ENCODE measurements around the gene IRS2. TPM values are rescaled to one million over a fixed set of nuclear protein-coding genes. Genes with fewer than 3 reads are reported as not detected.

The IRS2 gene, protein sequence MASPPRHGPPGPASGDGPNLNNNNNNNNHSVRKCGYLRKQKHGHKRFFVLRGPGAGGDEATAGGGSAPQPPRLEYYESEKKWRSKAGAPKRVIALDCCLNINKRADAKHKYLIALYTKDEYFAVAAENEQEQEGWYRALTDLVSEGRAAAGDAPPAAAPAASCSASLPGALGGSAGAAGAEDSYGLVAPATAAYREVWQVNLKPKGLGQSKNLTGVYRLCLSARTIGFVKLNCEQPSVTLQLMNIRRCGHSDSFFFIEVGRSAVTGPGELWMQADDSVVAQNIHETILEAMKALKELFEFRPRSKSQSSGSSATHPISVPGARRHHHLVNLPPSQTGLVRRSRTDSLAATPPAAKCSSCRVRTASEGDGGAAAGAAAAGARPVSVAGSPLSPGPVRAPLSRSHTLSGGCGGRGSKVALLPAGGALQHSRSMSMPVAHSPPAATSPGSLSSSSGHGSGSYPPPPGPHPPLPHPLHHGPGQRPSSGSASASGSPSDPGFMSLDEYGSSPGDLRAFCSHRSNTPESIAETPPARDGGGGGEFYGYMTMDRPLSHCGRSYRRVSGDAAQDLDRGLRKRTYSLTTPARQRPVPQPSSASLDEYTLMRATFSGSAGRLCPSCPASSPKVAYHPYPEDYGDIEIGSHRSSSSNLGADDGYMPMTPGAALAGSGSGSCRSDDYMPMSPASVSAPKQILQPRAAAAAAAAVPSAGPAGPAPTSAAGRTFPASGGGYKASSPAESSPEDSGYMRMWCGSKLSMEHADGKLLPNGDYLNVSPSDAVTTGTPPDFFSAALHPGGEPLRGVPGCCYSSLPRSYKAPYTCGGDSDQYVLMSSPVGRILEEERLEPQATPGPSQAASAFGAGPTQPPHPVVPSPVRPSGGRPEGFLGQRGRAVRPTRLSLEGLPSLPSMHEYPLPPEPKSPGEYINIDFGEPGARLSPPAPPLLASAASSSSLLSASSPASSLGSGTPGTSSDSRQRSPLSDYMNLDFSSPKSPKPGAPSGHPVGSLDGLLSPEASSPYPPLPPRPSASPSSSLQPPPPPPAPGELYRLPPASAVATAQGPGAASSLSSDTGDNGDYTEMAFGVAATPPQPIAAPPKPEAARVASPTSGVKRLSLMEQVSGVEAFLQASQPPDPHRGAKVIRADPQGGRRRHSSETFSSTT (N-terminal part only)
- total RNA-seq (2014; rRNA removed; shearing (Covaris generic)) (0.63 and 0.77 TPM in 2 replicates), total RNA-seq (2022) (2.7 and 2.9 TPM in 2 replicates), Bru-seq, nascent RNA (percentile 47 among the genes with signal in this experiment), BruChase-seq, experiment 1, labeled RNA remaining after a 6-hour chase (percentile 38 among the genes with signal in this experiment), BruChase-seq, experiment 2, labeled RNA remaining after a 2-hour chase (percentile 49 among the genes with signal in this experiment)
- long read RNA-seq, full-length matches to known transcripts: 5 of 5 reads
- long read RNA-seq, partial matches to known transcripts: 0 of 5 reads
- long read RNA-seq, other reads (novel, unspliced or antisense): 0 of 5 reads

DNA sequence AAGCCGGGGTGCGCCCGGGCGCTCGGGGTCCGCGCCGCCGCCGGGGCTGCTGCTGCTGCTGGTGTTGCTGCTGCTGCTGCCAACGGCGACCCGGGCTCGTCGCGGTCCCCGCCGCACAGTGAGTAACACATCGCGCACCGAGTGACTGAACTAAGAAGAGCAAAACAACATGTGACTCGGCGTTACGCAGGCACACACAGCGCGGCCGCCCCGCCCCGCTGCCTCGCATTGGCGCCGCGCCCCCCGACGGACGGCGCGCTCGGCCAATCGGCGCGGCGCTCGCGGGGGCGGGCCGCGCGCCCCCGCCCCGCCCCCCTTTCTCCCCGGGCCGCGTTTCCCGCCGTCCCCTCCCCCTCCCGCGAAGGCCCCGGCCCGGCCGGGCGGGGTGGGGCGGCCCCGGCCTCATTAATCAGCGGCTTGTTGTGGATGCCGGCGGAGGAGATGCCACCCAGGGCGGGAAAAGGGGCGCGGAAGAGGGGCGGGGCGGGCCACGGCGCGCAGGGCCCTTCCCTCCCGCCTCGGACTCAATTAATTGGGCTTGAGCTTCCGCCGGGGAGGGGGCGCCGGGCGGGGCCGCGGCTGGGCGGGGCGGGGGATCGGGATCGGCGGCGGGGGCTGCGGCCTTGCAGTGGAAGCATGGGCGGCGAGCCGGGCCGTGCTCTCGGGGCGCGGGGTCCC is at the start of gene IRS2:
Gene IRS2 (minus strand): TSS at position 127 of the 678 bp plus-strand sequence. CDS start 530 bp downstream, outside the sequence.
- ChIA-PET CTCF (ENCODE audit: unreplicated experiment) (no interaction called here), POLR2A (interaction anchor here (0.7 kb wide), 1 partner anchor 882 kb away, joined by 3 read pairs; no protein-coding TSS in a partner anchor)
- Histone ChIP-seq H3K79me2 (ENCODE audit: insufficient read depth, low read depth, low read length) (no peaks in the 10 kb centered on the region), H3K9me3 (ENCODE audit: low read length) (no peaks in the 10 kb centered on the region), H3K4me2 (ENCODE audit: low read length) (peak within 1 kb of the TSS; percentile 55), H3K4me1 (ENCODE audit: insufficient read depth, low read length, poor library complexity, severe bottlenecking) (no peaks in the 10 kb centered on the region), H2AFZ (ENCODE audit: low read length) (peak within 1 kb of the TSS; percentile 54; the same call in 1 of the 2 replicates), H3K27ac (ENCODE audit: low read depth, low read length, poor library complexity, severe bottlenecking) (peak within 1 kb of the TSS; percentile 11), H4K20me1 (ENCODE audit: insufficient read depth, low read length) (no peaks in the 10 kb centered on the region), H3K36me3 (ENCODE audit: insufficient read depth, low read length) (no peaks in the 10 kb centered on the region), H3K9me2 (ENCODE audit: insufficient read depth, low read length) (no peaks in the 10 kb centered on the region), H3K4me3 (ENCODE audit: low read depth, low read length, poor library complexity, severe bottlenecking) (peak within 1 kb of the TSS; percentile 74)
- TF ChIP-seq, protein P1, sequence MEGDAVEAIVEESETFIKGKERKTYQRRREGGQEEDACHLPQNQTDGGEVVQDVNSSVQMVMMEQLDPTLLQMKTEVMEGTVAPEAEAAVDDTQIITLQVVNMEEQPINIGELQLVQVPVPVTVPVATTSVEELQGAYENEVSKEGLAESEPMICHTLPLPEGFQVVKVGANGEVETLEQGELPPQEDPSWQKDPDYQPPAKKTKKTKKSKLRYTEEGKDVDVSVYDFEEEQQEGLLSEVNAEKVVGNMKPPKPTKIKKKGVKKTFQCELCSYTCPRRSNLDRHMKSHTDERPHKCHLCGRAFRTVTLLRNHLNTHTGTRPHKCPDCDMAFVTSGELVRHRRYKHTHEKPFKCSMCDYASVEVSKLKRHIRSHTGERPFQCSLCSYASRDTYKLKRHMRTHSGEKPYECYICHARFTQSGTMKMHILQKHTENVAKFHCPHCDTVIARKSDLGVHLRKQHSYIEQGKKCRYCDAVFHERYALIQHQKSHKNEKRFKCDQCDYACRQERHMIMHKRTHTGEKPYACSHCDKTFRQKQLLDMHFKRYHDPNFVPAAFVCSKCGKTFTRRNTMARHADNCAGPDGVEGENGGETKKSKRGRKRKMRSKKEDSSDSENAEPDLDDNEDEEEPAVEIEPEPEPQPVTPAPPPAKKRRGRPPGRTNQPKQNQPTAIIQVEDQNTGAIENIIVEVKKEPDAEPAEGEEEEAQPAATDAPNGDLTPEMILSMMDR (conservative IDR thresholded peaks at IDR 0.05; ENCODE audit: low read length): no peak
- TF ChIP-seq EZH2phosphoT487 (IDR thresholded peaks at IDR 0.05; ENCODE audit: borderline replicate concordance, low read depth, low read length): no peak
- no TSS peak for BruUV-seq (replicated peaks)
- intact Hi-C loops (cut with micrococcal nuclease; ENCODE audit: unreplicated experiment): loop anchor here (10.0 kb wide), 1 partner anchor 652 kb away; no protein-coding TSS in a partner anchor
- DNase-seq (ENCODE audit: low spot score): peak; percentile 86

DNA sequence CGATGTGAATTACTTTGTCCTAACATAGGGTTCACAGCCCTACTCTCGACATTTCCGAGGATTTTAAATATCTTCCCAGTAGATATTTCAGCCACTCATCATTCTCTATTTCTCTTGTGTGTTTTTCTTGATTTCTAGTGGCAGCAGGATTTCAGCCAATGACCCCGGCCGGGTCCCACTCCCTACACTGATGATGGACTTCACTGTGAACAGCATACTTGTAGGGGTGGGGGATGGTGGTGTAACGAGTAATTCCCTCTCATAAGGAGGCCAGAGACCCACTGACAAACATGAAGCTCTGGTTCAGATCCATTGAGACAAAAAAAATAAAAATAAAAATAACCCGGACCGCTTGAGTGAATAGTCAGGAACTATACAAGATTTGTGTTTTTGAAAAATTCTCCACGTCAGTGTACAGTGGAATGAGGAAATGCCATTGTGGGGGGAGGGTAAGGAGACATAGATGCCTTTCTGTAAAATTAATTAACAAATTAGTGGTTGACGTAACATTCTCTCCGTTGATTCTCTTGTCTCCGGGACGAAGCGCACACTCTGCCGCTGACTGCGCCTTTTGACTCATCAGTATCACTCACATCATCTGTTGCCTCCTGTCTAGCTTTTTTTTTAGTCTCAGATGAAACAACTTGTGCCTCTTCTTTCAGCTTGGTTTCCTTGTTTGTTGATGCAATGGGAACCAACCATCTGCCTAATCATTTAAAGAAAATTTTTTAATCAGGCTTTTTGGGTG is 48.8 kb upstream of the IRS2 start:
- Histone ChIP-seq H2AFZ (ENCODE audit: low read length) (no peak overlapping the region), H3K79me2 (ENCODE audit: insufficient read depth, low read depth, low read length) (no peaks in the 10 kb centered on the region), H3K4me2 (ENCODE audit: low read length) (no peak overlapping the region), H3K4me1 (ENCODE audit: insufficient read depth, low read length, poor library complexity, severe bottlenecking) (no peaks in the 10 kb centered on the region), H3K9me2 (ENCODE audit: insufficient read depth, low read length) (no peaks in the 10 kb centered on the region), H3K27ac (ENCODE audit: low read depth, low read length, poor library complexity, severe bottlenecking) (no peak overlapping the region), H3K36me3 (ENCODE audit: insufficient read depth, low read length) (no peaks in the 10 kb centered on the region), H3K9me3 (ENCODE audit: low read length) (no peaks in the 10 kb centered on the region), H4K20me1 (ENCODE audit: insufficient read depth, low read length) (no peaks in the 10 kb centered on the region), H3K4me3 (ENCODE audit: low read depth, low read length, poor library complexity, severe bottlenecking) (no peak overlapping the region)
- no peak for DNase-seq (ENCODE audit: low spot score)
- ChIA-PET CTCF (ENCODE audit: unreplicated experiment) (no interaction called here), POLR2A (no interaction called here)
- intact Hi-C loops (cut with micrococcal nuclease; ENCODE audit: unreplicated experiment): no loop called here
- TF ChIP-seq, protein P1 (conservative IDR thresholded peaks at IDR 0.05; ENCODE audit: low read length): no peak
- TF ChIP-seq EZH2phosphoT487 (IDR thresholded peaks at IDR 0.05; ENCODE audit: borderline replicate concordance, low read depth, low read length): no peak
- no TSS peak for BruUV-seq (replicated peaks)

Data from OCI-LY7 (cell line).